Stromal cell of bone marrow (primary cell): Measurements from ENCODE around the gene AGGF1.
"Not testable (repeated sequence)": the region's sequence is repeated elsewhere in the genome, so short reads cannot be mapped to it uniquely, and the experiment has no call there.

Experiments
- DNase-seq: peaks from one replicate; pipeline ENCODE4 v3.0.0-alpha.2; 2012; ENCODE audit warnings: low read depth

AGGF1 gene

GRCh38 chr5:77028631-77029375, 1.4 kb upstream of the AGGF1 start:
- no peak for DNase-seq

- DNase-seq = no peak
Measured at GRCh38 chr5:77029376-77029885, 773 bp upstream of the AGGF1 start.

- no peak for DNase-seq
Measured at GRCh38 chr5:77031891-77032290, 1.7 kb downstream of the AGGF1 start.

GRCh38 chr5:77032635-77033034, 2.4 kb downstream of the AGGF1 start:
- DNase-seq = no peak

GRCh38 chr5:77033338-77033737, 3.1 kb downstream of the AGGF1 start:
- no peak for DNase-seq

GRCh38 chr5:77035950-77036349, 5.7 kb downstream of the AGGF1 start:
- no peak for DNase-seq

GRCh38 chr5:77046416-77047073, 16.3 kb downstream of the AGGF1 start:
- no peak for DNase-seq

GRCh38 chr5:77064040-77064439, 33.8 kb downstream of the AGGF1 start:
- DNase-seq = no peak

- no peak for DNase-seq
Measured at GRCh38 chr5:77065256-77065655, 35.1 kb downstream of the AGGF1 start.

GRCh38 chr5:77066184-77066583, 36.0 kb downstream of the AGGF1 start:
- no peak for DNase-seq

- DNase-seq = peak; percentile 84
Measured at GRCh38 chr5:77066823-77067442, 36.7 kb downstream of the AGGF1 start.

GRCh38 chr5:77073667-77074066, 43.5 kb downstream of the AGGF1 start:
- no peak for DNase-seq

- no peak for DNase-seq
Measured at GRCh38 chr5:77074745-77075144, 44.5 kb downstream of the AGGF1 start.

GRCh38 chr5:77076961-77077828, 47.0 kb downstream of the AGGF1 start:
- DNase-seq = peak; percentile 31

- no peak for DNase-seq
Measured at GRCh38 chr5:77077829-77078176, 47.6 kb downstream of the AGGF1 start.

- not testable (repeated sequence) for DNase-seq
Measured at GRCh38 chr5:77080479-77080878, 50.3 kb downstream of the AGGF1 start.

GRCh38 chr5:77080905-77081304, 50.7 kb downstream of the AGGF1 start:
- no peak for DNase-seq

- no peak for DNase-seq
Measured at GRCh38 chr5:77082280-77082679, 52.1 kb downstream of the AGGF1 start.

GRCh38 chr5:77083088-77083487, 52.9 kb downstream of the AGGF1 start:
- no peak for DNase-seq

GRCh38 chr5:77086368-77086688, 56.1 kb downstream of the AGGF1 start:
- peak; percentile 30 for DNase-seq

- DNase-seq = peak; percentile 71
Measured at GRCh38 chr5:77086689-77087483, 56.7 kb downstream of the AGGF1 start, which contains the start of gene ZBED3. Gene ZBED3 (minus strand): TSS chr5:77087285. CDS start chr5:77077878, 9,407 bp downstream.
